ENCODE data around the gene SLC39A11.

Gene SLC39A11

GRCh38 chr17:72935984-72936383, 156.5 kb downstream of the SLC39A11 start:
- DNase-seq (ENCODE audit: low read depth) = no peak
- no peak overlapping the region for H3K4me3 ChIP-seq (ENCODE audit: low read depth, low read length)
- no peak for TF ChIP-seq CTCF (conservative IDR thresholded peaks at IDR 0.05; ENCODE audit: low read depth, low read length)

DNA sequence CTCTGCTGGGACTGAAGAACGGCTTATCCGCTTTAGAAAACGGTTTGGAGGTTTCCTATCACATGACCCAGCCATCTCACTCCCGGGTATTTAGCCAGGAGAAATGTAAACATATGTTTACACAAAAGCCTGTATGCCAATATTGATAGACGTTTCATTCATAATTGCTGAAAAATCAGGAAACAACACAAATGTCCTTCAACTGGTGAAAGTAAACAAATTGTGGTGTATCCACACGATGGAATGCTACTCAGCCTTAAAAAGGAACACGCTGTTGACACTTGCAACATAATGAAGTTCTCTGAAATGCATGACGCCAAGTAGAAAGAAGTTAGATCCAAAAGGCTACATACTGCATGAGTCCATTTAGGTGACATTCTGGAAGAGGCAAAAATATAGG, 157.6 kb downstream of the SLC39A11 start:
- TF ChIP-seq CTCF (conservative IDR thresholded peaks at IDR 0.05; ENCODE audit: low read depth, low read length) = no peak
- no peak for DNase-seq (ENCODE audit: low read depth)
- no peak overlapping the region for H3K4me3 ChIP-seq (ENCODE audit: low read depth, low read length)

DNA sequence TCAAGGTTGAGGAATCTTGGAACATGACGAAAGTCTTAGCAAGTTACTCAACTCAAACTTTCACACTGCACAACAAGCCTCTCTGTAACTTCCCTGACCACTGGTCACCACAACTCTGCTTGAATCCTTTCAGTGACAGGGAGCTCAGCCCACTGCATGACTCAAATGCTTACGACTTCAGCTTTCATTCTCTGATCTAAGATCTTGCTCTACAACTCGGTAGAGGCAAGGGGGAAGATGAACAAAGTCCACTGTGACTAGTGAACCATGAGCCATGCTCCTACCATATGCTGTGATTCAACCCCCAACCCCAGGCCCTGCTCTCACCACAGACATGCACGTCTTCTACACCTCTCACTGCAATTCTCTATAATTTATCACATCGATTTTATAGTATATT, 160.9 kb downstream of the SLC39A11 start:
- H3K4me3 ChIP-seq (ENCODE audit: low read depth, low read length) = no peak overlapping the region
- no peak for TF ChIP-seq CTCF (conservative IDR thresholded peaks at IDR 0.05; ENCODE audit: low read depth, low read length)

GRCh38 chr17:72931163-72931562, 161.3 kb downstream of the SLC39A11 start:
- H3K4me3 ChIP-seq (ENCODE audit: low read depth, low read length) = no peak overlapping the region
- TF ChIP-seq CTCF (conservative IDR thresholded peaks at IDR 0.05; ENCODE audit: low read depth, low read length) = no peak
- DNase-seq (ENCODE audit: low read depth) = no peak

More for the DNA sequence above, 160.9 kb downstream of the SLC39A11 start:
- DNase-seq (ENCODE audit: low read depth) = no peak

GRCh38 chr17:72930031-72930430, 162.5 kb downstream of the SLC39A11 start:
- no peak overlapping the region for H3K4me3 ChIP-seq (ENCODE audit: low read depth, low read length)
- no peak for TF ChIP-seq CTCF (conservative IDR thresholded peaks at IDR 0.05; ENCODE audit: low read depth, low read length)
- no peak for DNase-seq (ENCODE audit: low read depth)

- no peak overlapping the region for H3K4me3 ChIP-seq (ENCODE audit: low read depth, low read length)
- no peak for TF ChIP-seq CTCF (conservative IDR thresholded peaks at IDR 0.05; ENCODE audit: low read depth, low read length)
- DNase-seq (ENCODE audit: low read depth) = no peak
Observed at GRCh38 chr17:72928454-72929136, 163.9 kb downstream of the SLC39A11 start.

GRCh38 chr17:72927760-72928159, 164.7 kb downstream of the SLC39A11 start:
- no peak for DNase-seq (ENCODE audit: low read depth)
- H3K4me3 ChIP-seq (ENCODE audit: low read depth, low read length) = no peak overlapping the region
- TF ChIP-seq CTCF (conservative IDR thresholded peaks at IDR 0.05; ENCODE audit: low read depth, low read length) = no peak
